CD14-positive monocyte (primary cell): ENCODE results near the gene NTRK2. TPM values are rescaled to one million over a fixed set of nuclear protein-coding genes. Genes with fewer than 3 reads are reported as not detected.

Experiments used
- DNase-seq, 3 donors: peaks; one replicate each; pipeline ENCODE4 v3.0.0-alpha.2; 2011 to 2022
- H2AFZ ChIP-seq: 2 replicates; pipeline ENCODE4 v1.6.0; 2012; ENCODE audit warnings: mild to moderate bottlenecking, low read depth, low read length, inconsistent platforms; ENCODE audit not compliant: insufficient read depth, poor library complexity, severe bottlenecking
- H3K27ac ChIP-seq, 2 donors: 1 replicate in 1 of 2; 2 replicates in 1 of 2; pipeline ENCODE4 v1.5.1; 2012 to 2013; ENCODE audit warnings: low read length in 2 of 2, control low read depth in 1 of 2, inconsistent platforms in 1 of 2, low read depth in 1 of 2, mild to moderate bottlenecking in 1 of 2
- H3K27me3 ChIP-seq, 2 donors: one replicate each; pipeline versions ENCODE4 v1.6.0 to v1.6.1; 2011 to 2013; ENCODE audit warnings: low read length in 2 of 2; ENCODE audit not compliant: control insufficient read depth in 2 of 2, insufficient read depth in 2 of 2
- H3K36me3 ChIP-seq, 2 donors: replicated peaks in 1 of 2; 1 replicate in 1 of 2; 2 replicates in 1 of 2; pipeline versions ENCODE4 v1.5.1 to v1.6.1; 2012 to 2013; ENCODE audit warnings: low read length in 2 of 2, control low read depth in 1 of 2, inconsistent platforms in 1 of 2, mild to moderate bottlenecking in 1 of 2; ENCODE audit not compliant: insufficient read depth in 2 of 2, control insufficient read depth in 1 of 2
- H3K4me1 ChIP-seq, 2 donors: 1 replicate in 1 of 2; 2 replicates in 1 of 2; pipeline versions ENCODE4 v1.5.1 to v1.6.1; 2012 to 2013; ENCODE audit warnings: low read length in 2 of 2, control low read depth in 1 of 2, inconsistent platforms in 1 of 2, mild to moderate bottlenecking in 1 of 2, moderate library complexity in 1 of 2; ENCODE audit not compliant: insufficient read depth in 2 of 2, control insufficient read depth in 1 of 2
- H3K4me2 ChIP-seq: replicated peaks from 2 replicates; pipeline ENCODE3; 2012; ENCODE audit warnings: low read length, moderate library complexity, mild to moderate bottlenecking; ENCODE audit not compliant: poor library complexity, severe bottlenecking; ENCODE audit errors: extremely low read depth
- H3K4me3 ChIP-seq, 3 experiments: fragments of 200-600 bp in 1 of 3; sonication (generic) in 1 of 3; replicated peaks in 1 of 3; 1 replicate in 2 of 3; 2 replicates in 1 of 3; pipeline ENCODE4 v1.5.1; 2011 to 2013; ENCODE audit warnings: low read length in 3 of 3, mild to moderate bottlenecking in 3 of 3, control low read depth in 2 of 3, low read depth in 2 of 3, inconsistent platforms in 1 of 3, moderate library complexity in 1 of 3
- H3K79me2 ChIP-seq: 2 replicates; pipeline ENCODE4 v1.6.0; 2012; ENCODE audit warnings: mild to moderate bottlenecking, control low read depth, inconsistent platforms, low read length, moderate library complexity; ENCODE audit not compliant: insufficient read depth
- H3K9ac ChIP-seq: 2 replicates; pipeline ENCODE4 v1.6.0; 2017; ENCODE audit warnings: low read length, mild to moderate bottlenecking; ENCODE audit not compliant: insufficient read depth, poor library complexity, severe bottlenecking
- H3K9me3 ChIP-seq, 2 donors: replicated peaks in 1 of 2; 1 replicate in 1 of 2; 2 replicates in 1 of 2; pipeline versions ENCODE4 v1.5.1 to v1.6.1; 2012 to 2013; ENCODE audit warnings: low read length in 2 of 2, control low read depth in 1 of 2; ENCODE audit not compliant: control insufficient read depth in 1 of 2, insufficient read depth in 1 of 2
- H4K20me1 ChIP-seq: 2 replicates; pipeline ENCODE4 v1.6.0; 2012; ENCODE audit warnings: mild to moderate bottlenecking, low read length, control low read depth, moderate library complexity; ENCODE audit not compliant: insufficient read depth
- H3K27ac Mint-ChIP-seq, 7 donors: one replicate each; pipeline ENCODE4 v1.8.0; 2020; ENCODE audit warnings: mild to moderate bottlenecking in 7 of 7, mixed read lengths in 7 of 7, moderate library complexity in 6 of 7, inconsistent platforms in 2 of 7
- H3K27me3 Mint-ChIP-seq, 3 donors: one replicate each; pipeline ENCODE4 v1.8.0; 2021 to 2022; ENCODE audit warnings: low read depth in 3 of 3, mild to moderate bottlenecking in 3 of 3, mixed read lengths in 3 of 3, moderate library complexity in 3 of 3, inconsistent platforms in 1 of 3
- H3K36me3 Mint-ChIP-seq, 2 donors: one replicate each; pipeline ENCODE4 v1.8.0; 2020; ENCODE audit warnings: mixed read lengths in 2 of 2, inconsistent platforms in 1 of 2, mild to moderate bottlenecking in 1 of 2
- H3K4me1 Mint-ChIP-seq: one replicate; pipeline ENCODE4 v1.8.0; 2020; ENCODE audit warnings: mild to moderate bottlenecking, mixed read lengths
- H3K4me3 Mint-ChIP-seq, 2 donors: one replicate each; pipeline ENCODE4 v1.8.0; 2020; ENCODE audit warnings: mild to moderate bottlenecking in 2 of 2, mixed read lengths in 2 of 2, moderate library complexity in 1 of 2
- H3K9me3 Mint-ChIP-seq, 7 donors: one replicate each; pipeline ENCODE4 v1.8.0; 2020 to 2022; ENCODE audit warnings: mixed read lengths in 7 of 7, mild to moderate bottlenecking in 6 of 7, moderate library complexity in 6 of 7, inconsistent platforms in 2 of 7
- WGBS: methylation state at CpG from one replicate; pipeline ENCODE4 v1.1.5; 2013; ENCODE audit warnings: missing lambda C conversion rate; ENCODE audit not compliant: insufficient coverage; 5-methylcytosine and 5-hydroxymethylcytosine counted together
- intact Hi-C, 2 donors: fragments of 100-400 bp; cut with micrococcal nuclease; formaldehyde crosslinking; loops; one replicate each; pipeline versions ENCODE4 v1.15.0 to v1.15.1; 2023
- polyA plus RNA-seq, 3 donors: library from polyadenylated mRNA; depleted of rRNA in 1 of 3; unstranded in 2 of 3; stranded (reverse) in 1 of 3; fragments of 300-500 nt in 2 of 3; fragments of >200 nt in 1 of 3; fragmentation: Illumina TruSeq in 2 of 3; gene quantifications; 1 replicate in 2 of 3; 2 replicates in 1 of 3; pipeline ENCODE4 v1.2.3, GENCODE V29; 2012 to 2021
- TF ChIP-seq, protein P1 (sequence below): fragments of 200-600 bp; IDR thresholded peaks from one replicate; pipeline ENCODE4 v1.8.0; 2022; ENCODE audit warnings: antibody characterized with exemption, mild to moderate bottlenecking

NTRK2 gene
- polyA plus RNA-seq, 3 donors, result not detected

DNA sequence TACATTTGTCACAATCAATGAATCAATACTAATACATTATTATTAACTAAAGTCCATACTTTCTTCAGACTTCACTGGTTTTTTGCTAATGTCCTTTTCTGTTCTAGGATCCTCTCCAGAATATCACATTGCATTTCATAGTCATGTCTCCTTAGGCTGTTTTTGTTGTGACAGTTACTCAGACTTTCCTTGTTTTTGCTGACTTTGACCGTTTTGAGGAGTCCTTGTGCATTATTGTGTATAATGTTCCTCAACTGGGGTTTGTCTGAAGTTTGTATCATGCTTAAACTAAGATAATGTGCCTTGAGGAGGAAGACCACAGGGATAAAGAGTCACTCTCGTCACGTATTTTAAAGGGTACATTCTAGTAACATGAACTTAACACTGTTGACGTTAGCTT, 376.9 kb downstream of the NTRK2 start:
- Histone ChIP-seq H3K36me3 (no peaks in the 10 kb centered on the region), H2AFZ (no peak overlapping the region), H3K79me2 (no peaks in the 10 kb centered on the region), H3K27me3 (peaks cover 0 to 2% of the 10 kb centered on the region in 2 donors), H3K9ac (no peak overlapping the region), H3K9me3 (peaks cover 0 to under 1% of the 10 kb centered on the region in 2 donors), H3K4me3 (no peak overlapping the region), H3K27ac (no peak overlapping the region), H3K4me1 (no peaks in the 10 kb centered on the region), H3K4me2 (no peak overlapping the region), H4K20me1 (no peaks in the 10 kb centered on the region)
- H3K4me3 Mint-ChIP-seq, result no peak overlapping the region
- TF ChIP-seq, protein P1, sequence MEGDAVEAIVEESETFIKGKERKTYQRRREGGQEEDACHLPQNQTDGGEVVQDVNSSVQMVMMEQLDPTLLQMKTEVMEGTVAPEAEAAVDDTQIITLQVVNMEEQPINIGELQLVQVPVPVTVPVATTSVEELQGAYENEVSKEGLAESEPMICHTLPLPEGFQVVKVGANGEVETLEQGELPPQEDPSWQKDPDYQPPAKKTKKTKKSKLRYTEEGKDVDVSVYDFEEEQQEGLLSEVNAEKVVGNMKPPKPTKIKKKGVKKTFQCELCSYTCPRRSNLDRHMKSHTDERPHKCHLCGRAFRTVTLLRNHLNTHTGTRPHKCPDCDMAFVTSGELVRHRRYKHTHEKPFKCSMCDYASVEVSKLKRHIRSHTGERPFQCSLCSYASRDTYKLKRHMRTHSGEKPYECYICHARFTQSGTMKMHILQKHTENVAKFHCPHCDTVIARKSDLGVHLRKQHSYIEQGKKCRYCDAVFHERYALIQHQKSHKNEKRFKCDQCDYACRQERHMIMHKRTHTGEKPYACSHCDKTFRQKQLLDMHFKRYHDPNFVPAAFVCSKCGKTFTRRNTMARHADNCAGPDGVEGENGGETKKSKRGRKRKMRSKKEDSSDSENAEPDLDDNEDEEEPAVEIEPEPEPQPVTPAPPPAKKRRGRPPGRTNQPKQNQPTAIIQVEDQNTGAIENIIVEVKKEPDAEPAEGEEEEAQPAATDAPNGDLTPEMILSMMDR, result no peak
- no peaks in the 10 kb centered on the region for H3K4me1 Mint-ChIP-seq
- no peak for DNase-seq
- intact Hi-C loops, result no loop called here
- H3K27me3 Mint-ChIP-seq, result peaks cover 0 to 2% (median 0%) of the 10 kb centered on the region in 3 donors
- no peak overlapping the region for H3K27ac Mint-ChIP-seq
- 60% methylated on average over 1 of the region's 4 CpGs for WGBS
- peaks cover 0 to 10% (median 7%) of the 10 kb centered on the region in 7 donors for H3K9me3 Mint-ChIP-seq
- no peaks in the 10 kb centered on the region for H3K36me3 Mint-ChIP-seq

DNA sequence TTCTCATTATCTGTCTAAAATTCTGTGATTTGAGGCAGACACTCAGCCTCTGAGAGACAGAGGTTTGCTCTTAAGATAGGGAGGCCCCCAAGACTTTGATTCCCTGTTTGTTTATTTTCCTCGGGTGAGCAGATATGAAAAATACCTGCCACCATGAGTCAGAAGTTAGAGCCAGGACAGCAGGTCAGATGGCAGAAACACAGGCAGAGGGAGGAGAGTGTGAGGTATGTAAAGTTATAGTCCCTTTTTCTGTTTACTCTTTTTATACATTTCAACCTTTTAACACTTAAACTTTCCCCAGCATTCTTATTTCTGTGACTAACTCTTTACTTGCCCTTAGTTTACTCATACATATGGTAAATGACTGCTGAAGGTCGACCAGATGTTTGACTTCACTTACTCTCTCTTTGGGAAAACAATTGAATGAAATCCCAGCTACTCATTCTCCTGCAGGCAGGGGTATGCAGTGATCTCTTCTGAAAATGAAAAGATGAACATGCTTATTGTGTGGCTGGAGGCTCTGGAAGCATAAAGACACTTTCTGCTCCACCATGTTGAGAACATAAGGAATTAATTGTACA, 383.8 kb downstream of the NTRK2 start:
- DNase-seq, result no peak
- TF ChIP-seq, protein P1, result no peak
- 100% methylated on average over 1 of the region's 2 CpGs for WGBS
- Histone ChIP-seq H3K4me1 (no peaks in the 10 kb centered on the region), H3K4me2 (no peak overlapping the region), H3K4me3 (no peak overlapping the region), H3K36me3 (no peaks in the 10 kb centered on the region), H3K79me2 (no peaks in the 10 kb centered on the region), H3K9me3 (peaks cover 0 to 4% of the 10 kb centered on the region in 2 donors), H3K9ac (no peak overlapping the region), H2AFZ (no peak overlapping the region), H3K27me3 (no peaks in the 10 kb centered on the region), H3K27ac (no peak overlapping the region), H4K20me1 (no peaks in the 10 kb centered on the region)
- H3K27ac Mint-ChIP-seq, result no peak overlapping the region
- no peaks in the 10 kb centered on the region for H3K36me3 Mint-ChIP-seq
- H3K9me3 Mint-ChIP-seq, result peaks cover 0 to 19% (median 9%) of the 10 kb centered on the region in 7 donors
- H3K4me3 Mint-ChIP-seq, result no peak overlapping the region
- H3K27me3 Mint-ChIP-seq, result no peaks in the 10 kb centered on the region
- H3K4me1 Mint-ChIP-seq, result no peaks in the 10 kb centered on the region
- intact Hi-C loops, result no loop called here
